IMR-90 (cell line): ENCODE measurements around the gene STAT5B. TPM values are rescaled to one million over a fixed set of nuclear protein-coding genes. Genes with fewer than 3 reads are reported as not detected.

Experiments
- ATAC-seq: fragments of 200-7000 bp; cut with Tn5 transposase; 2 replicates; pipeline ENCODE4 v1.9.1; 2020; ENCODE audit warnings: low read depth, mild to moderate bottlenecking, moderate library complexity
- BruUV-seq: library from RNA; stranded (reverse); fragments of 400-500 nt; replicated peaks from 2 replicates; lab custom pipeline; 2021; lab: Mats Ljungman, UMichigan
- CTCF ChIA-PET: fragments of 300-600 bp; formaldehyde crosslinking; extraction: SDS; loops from one replicate; lab custom pipeline; 2021; ENCODE audit warnings: antibody characterized with exemption; lab: Yijun Ruan, JAX
- POLR2A ChIA-PET: fragments of 300-600 bp; sonication (Branson Sonifier 250); formaldehyde crosslinking; loops from one replicate; lab custom pipeline; 2022; ENCODE audit warnings: antibody characterized with exemption; ENCODE audit not compliant: unreplicated experiment; lab: Charles Lee
- DNase-seq: peaks from one replicate; pipeline ENCODE4 v3.0.0; 2013
- H2AFZ ChIP-seq: replicated peaks from 2 replicates; pipeline ENCODE3; 2013; ENCODE audit warnings: low read length, mild to moderate bottlenecking; ENCODE audit not compliant: poor library complexity
- H2AK5ac ChIP-seq: 2 replicates; pipeline ENCODE4 v1.6.1; 2013; ENCODE audit warnings: low read depth, low read length, inconsistent platforms
- H2AK9ac ChIP-seq: replicated peaks from 2 replicates; pipeline ENCODE3; 2013; ENCODE audit warnings: mild to moderate bottlenecking, low read depth, low read length, moderate library complexity; ENCODE audit not compliant: poor library complexity
- H2BK120ac ChIP-seq: 2 replicates; pipeline ENCODE4 v1.6.1; 2013; ENCODE audit warnings: low read depth, low read length, inconsistent platforms
- H2BK15ac ChIP-seq: 3 replicates; pipeline ENCODE4 v1.6.1; 2013; ENCODE audit warnings: low read depth, low read length, inconsistent platforms
- H2BK20ac ChIP-seq: 2 replicates; pipeline ENCODE4 v1.6.1; 2013; ENCODE audit warnings: low read depth, mild to moderate bottlenecking, inconsistent platforms, low read length, moderate library complexity
- H2BK5ac ChIP-seq: 2 replicates; pipeline ENCODE4 v1.6.1; 2013; ENCODE audit warnings: mild to moderate bottlenecking, low read depth, low read length, inconsistent platforms; ENCODE audit not compliant: poor library complexity, severe bottlenecking
- H3K14ac ChIP-seq: replicated peaks from 2 replicates; pipeline ENCODE4 v1.6.1; 2013; ENCODE audit warnings: low read depth, low read length, inconsistent platforms
- H3K18ac ChIP-seq: 2 replicates; pipeline ENCODE4 v1.6.1; 2013; ENCODE audit warnings: low read depth, low read length, control low read depth
- H3K23ac ChIP-seq: 2 replicates; pipeline ENCODE4 v1.6.1; 2013; ENCODE audit warnings: low read depth, low read length, inconsistent platforms
- H3K27ac ChIP-seq: 2 replicates; pipeline ENCODE4 v1.5.1; 2013; ENCODE audit warnings: mild to moderate bottlenecking, control low read depth, low read length; ENCODE audit not compliant: insufficient read depth
- H3K27me3 ChIP-seq: 2 replicates; pipeline ENCODE4 v1.6.1; 2013; ENCODE audit warnings: low read length; ENCODE audit not compliant: control insufficient read depth, insufficient read depth
- H3K36me3 ChIP-seq: 2 replicates; pipeline ENCODE4 v1.6.1; 2013; ENCODE audit warnings: low read length, mixed read lengths; ENCODE audit not compliant: control insufficient read depth, insufficient read depth
- H3K4ac ChIP-seq: 2 replicates; pipeline ENCODE4 v1.6.1; 2013; ENCODE audit warnings: low read depth, low read length, inconsistent platforms
- H3K4me1 ChIP-seq: 2 replicates; pipeline ENCODE4 v1.6.1; 2013; ENCODE audit warnings: low read length, mixed read lengths; ENCODE audit not compliant: control insufficient read depth, insufficient read depth
- H3K4me2 ChIP-seq: 2 replicates; pipeline ENCODE4 v1.6.1; 2013; ENCODE audit warnings: low read depth, mild to moderate bottlenecking, control low read depth, low read length, moderate library complexity
- H3K4me3 ChIP-seq: 2 replicates; pipeline ENCODE4 v1.5.1; 2013; ENCODE audit warnings: low read depth, mild to moderate bottlenecking, control low read depth, low read length, moderate library complexity; ENCODE audit not compliant: insufficient read depth
- H3K56ac ChIP-seq: 2 replicates; pipeline ENCODE4 v1.6.1; 2013; ENCODE audit warnings: low read length, inconsistent platforms; ENCODE audit not compliant: insufficient read depth; ENCODE audit errors: extremely low read depth
- H3K79me1 ChIP-seq, 2 experiments: 2 replicates each; pipeline ENCODE4 v1.6.1; 2013; ENCODE audit warnings: low read length in 2 of 2, inconsistent platforms in 1 of 2, low read depth in 1 of 2
- H3K9ac ChIP-seq: 2 replicates; pipeline ENCODE4 v1.6.1; 2013; ENCODE audit warnings: low read depth, low read length, control low read depth
- H3K9me1 ChIP-seq: 2 replicates; pipeline ENCODE4 v1.6.1; 2013; ENCODE audit warnings: low read length, inconsistent platforms; ENCODE audit not compliant: insufficient read depth
- H3K9me3 ChIP-seq: 2 replicates; pipeline ENCODE4 v1.6.1; 2013; ENCODE audit warnings: low read length; ENCODE audit not compliant: control insufficient read depth, insufficient read depth
- H4K20me1 ChIP-seq: 2 replicates; pipeline ENCODE4 v1.6.1; 2013; ENCODE audit warnings: low read length, inconsistent platforms; ENCODE audit not compliant: insufficient read depth
- H4K5ac ChIP-seq: 2 replicates; pipeline ENCODE4 v1.6.1; 2013; ENCODE audit warnings: mild to moderate bottlenecking, low read depth, low read length, control low read depth
- H4K8ac ChIP-seq, 2 experiments: 2 replicates each; pipeline ENCODE4 v1.6.1; 2013; ENCODE audit warnings: low read depth in 2 of 2, low read length in 2 of 2, control low read depth in 1 of 2, inconsistent platforms in 1 of 2
- H4K91ac ChIP-seq: 2 replicates; pipeline ENCODE4 v1.6.1; 2013; ENCODE audit warnings: low read depth, low read length, inconsistent platforms; ENCODE audit not compliant: insufficient read depth
- BHLHE40 ChIP-seq: fragments of 150-350 bp; IDR thresholded peaks from 2 replicates; pipeline ENCODE4 v1.6.1; 2016; ENCODE audit warnings: mild to moderate bottlenecking, low read depth, low read length
- CEBPB ChIP-seq: IDR thresholded peaks from 2 replicates; pipeline ENCODE4 v1.6.1; 2012; ENCODE audit warnings: low read depth, low read length, improper control_type of control experiment
- CTCF ChIP-seq: conservative IDR thresholded peaks from 2 replicates; pipeline ENCODE4 v1.5.1; 2012; ENCODE audit warnings: mild to moderate bottlenecking, low read depth, low read length, improper control_type of control experiment
- FOS ChIP-seq: fragments of 150-350 bp; IDR thresholded peaks from 2 replicates; pipeline ENCODE4 v1.6.1; 2016; ENCODE audit warnings: low read depth, low read length
- MAFK ChIP-seq: IDR thresholded peaks from 2 replicates; pipeline ENCODE4 v1.6.1; 2012; ENCODE audit warnings: low read depth, low read length, improper control_type of control experiment
- MAZ ChIP-seq: IDR thresholded peaks from 2 replicates; pipeline ENCODE4 v1.6.1; 2012; ENCODE audit warnings: low read depth, mild to moderate bottlenecking, low read length, improper control_type of control experiment, moderate library complexity, borderline replicate concordance
- MXI1 ChIP-seq: IDR thresholded peaks from 2 replicates; pipeline ENCODE4 v1.6.1; 2012; ENCODE audit warnings: low read depth, mild to moderate bottlenecking, low read length, moderate library complexity, borderline replicate concordance
- NFE2L2 ChIP-seq: fragments of 150-350 bp; IDR thresholded peaks from 2 replicates; pipeline ENCODE4 v1.6.1; 2016; ENCODE audit warnings: low read depth, mild to moderate bottlenecking, low read length
- POLR2A ChIP-seq: IDR thresholded peaks from 2 replicates; pipeline ENCODE4 v1.6.1; 2012; ENCODE audit warnings: mild to moderate bottlenecking, low read depth, low read length
- RAD21 ChIP-seq: IDR thresholded peaks from 2 replicates; pipeline ENCODE4 v1.6.1; 2012; ENCODE audit warnings: low read length, improper control_type of control experiment
- RCOR1 ChIP-seq: IDR thresholded peaks from 2 replicates; pipeline ENCODE4 v1.6.1; 2012; ENCODE audit warnings: mild to moderate bottlenecking, low read length, improper control_type of control experiment; ENCODE audit not compliant: insufficient replicate concordance
- RFX5 ChIP-seq: IDR thresholded peaks from 2 replicates; pipeline ENCODE4 v1.8.0; 2012; ENCODE audit warnings: low read depth, mild to moderate bottlenecking, low read length, moderate library complexity
- SMC3 ChIP-seq: fragments of 150-350 bp; IDR thresholded peaks from 2 replicates; pipeline ENCODE4 v1.6.1; 2016; ENCODE audit warnings: low read depth, mild to moderate bottlenecking, antibody characterized with exemption, low read length, moderate library complexity
- USF2 ChIP-seq: fragments of 150-350 bp; IDR thresholded peaks from 2 replicates; pipeline ENCODE4 v1.6.1; 2017; ENCODE audit warnings: mild to moderate bottlenecking, antibody characterized with exemption, low read length, low read depth
- WGBS, 2 experiments: methylation state at CpG; one replicate each; pipeline versions ENCODE4 v1.1.5 to v1.1.7; 2013; ENCODE audit warnings: missing lambda C conversion rate in 2 of 2; ENCODE audit not compliant: insufficient read length in 1 of 2; ENCODE audit errors: extremely low coverage in 2 of 2; 5-methylcytosine and 5-hydroxymethylcytosine counted together
- dilution Hi-C: fragments of 300-500 bp; cut with HindIII; formaldehyde crosslinking; loops from one replicate; pipeline ENCODE4 v1.14.3; 2018; ENCODE audit warnings: low sequenced_read_pairs; ENCODE audit not compliant: unreplicated experiment
- in situ Hi-C: fragments of 300-500 bp; cut with MboI; formaldehyde crosslinking; loops from 3 replicates; pipeline ENCODE4 v1.14.3; 2019; ENCODE audit warnings: low sequenced_read_pairs, inconsistent platforms, mixed read lengths
- intact Hi-C: fragments of 100-400 bp; cut with micrococcal nuclease; formaldehyde crosslinking; loops from 2 replicates; pipeline ENCODE4 v1.10.0; 2022
- polyA plus RNA-seq, 3 experiments: library from polyadenylated mRNA; depleted of rRNA; stranded (reverse); fragments of >200 nt; gene quantifications; 2 replicates each; pipeline ENCODE4 v1.2.3, GENCODE V29; 2012; ENCODE audit warnings: low replicate concordance in 1 of 3
- total RNA-seq: library from RNA; depleted of rRNA; stranded (reverse); fragments of >200 nt; gene quantifications from 2 replicates; pipeline ENCODE4 v1.2.3, GENCODE V29; 2012

The STAT5B gene
- total and polyA plus RNA-seq, 2 of the 4 experiments (the other 2 are of a cell fraction), result 24.4 to 29.6 TPM

- peak overlapping the region; percentile 58 for H3K27ac ChIP-seq
- dilution Hi-C loops (no loop called here), intact Hi-C loops (no loop called here), in situ Hi-C loops (no loop called here)
- H3K79me1 ChIP-seq, result no peaks in the 10 kb centered on the region
- peak overlapping the region; percentile 7 for H2AK9ac ChIP-seq
- peak overlapping the region; percentile 52; the same call in 1 of the 2 replicates for H3K18ac ChIP-seq
- H3K9me1 ChIP-seq, result 0 out of 2 replicates have a peak, but pooled peaks cover 3% of the 10 kb centered on the region
- H3K4me1 ChIP-seq, result peaks cover 9% of the 10 kb centered on the region
- peak overlapping the region; percentile 71 for H3K4me3 ChIP-seq
- peak; percentile 92 for ATAC-seq
- H3K9me3 ChIP-seq, result no peaks in the 10 kb centered on the region
- peak overlapping the region; percentile 74; the same call in 1 of the 2 replicates for H2BK120ac ChIP-seq
- peak overlapping the region; percentile 89 for H3K4ac ChIP-seq
- peak overlapping the region; percentile 77 for H3K9ac ChIP-seq
- ChIA-PET CTCF (interaction anchor here (1.0 kb wide), 2 partner anchors 10 to 12 kb away, joined by 3 read pairs; partner anchors contain the start of gene GHDC), POLR2A (no interaction called here)
- H3K14ac ChIP-seq, result peak overlapping the region; percentile 84
- peak overlapping the region; percentile 69 for H2AK5ac ChIP-seq
- no peak overlapping the region for H2BK20ac ChIP-seq
- DNase-seq, result peak; percentile 63
- no TSS peak for BruUV-seq
- WGBS, 2 experiments, result 5% methylated on average over 63 of the region's 83 CpGs; no CpG with 5 or more reads in 1 of the 2 experiments
- H3K23ac ChIP-seq, result 0 out of 2 replicates have a peak overlapping the region, but pooled peaks have one; percentile 24
- no peak overlapping the region for H2BK15ac ChIP-seq
- peak overlapping the region; percentile 90 for H4K5ac ChIP-seq
- H2AFZ ChIP-seq, result peak overlapping the region; percentile 94
- H4K20me1 ChIP-seq, result 0 out of 2 replicates have a peak, but pooled peaks cover 2% of the 10 kb centered on the region
- H3K36me3 ChIP-seq, result no peaks in the 10 kb centered on the region
- H2BK5ac ChIP-seq, result peak overlapping the region; percentile 46
- peak overlapping the region; percentile 75 to 94; a peak in 3 of 4 replicates for H4K8ac ChIP-seq
- peak overlapping the region; percentile 95 for H3K4me2 ChIP-seq
- H4K91ac ChIP-seq, result no peak overlapping the region
- H3K56ac ChIP-seq, result peak overlapping the region; percentile 8; the same call in 1 of the 2 replicates
- H3K27me3 ChIP-seq, result peaks cover 28% of the 10 kb centered on the region
- TF ChIP-seq POLR2A (no peak), RAD21 (peak; percentile 65), CEBPB (no peak), CTCF (peak; percentile 96), FOS (no peak), NFE2L2 (0 out of 2 replicates have a peak, but pooled peaks have one; percentile 2), MAFK (no peak), MAZ (peak; percentile 65; the same call in 1 of the 2 replicates), MXI1 (peak; percentile 61; the same call in 1 of the 2 replicates), USF2 (no peak), RFX5 (no peak), RCOR1 (peak; percentile 24), SMC3 (peak; percentile 52), BHLHE40 (no peak)
These were observed 92.2 kb downstream of the STAT5B start for GRCh38 chr17:42183741-42184711.
